HepG2 (cell line): ENCODE data around the gene NPPA. TPM values are rescaled to one million over a fixed set of nuclear protein-coding genes. Genes with fewer than 3 reads are reported as not detected.

Source experiments
- ATAC-seq: fragments of 200-7000 bp; cut with Tn5 transposase; 3 replicates; pipeline ENCODE4 v1.9.1; 2020; ENCODE audit warnings: mild to moderate bottlenecking, moderate library complexity
- BruUV-seq: library from RNA; stranded (reverse); fragments of 400-500 nt; replicated peaks from 2 replicates; lab custom pipeline; 2021; lab: Mats Ljungman, UMichigan
- CTCF ChIA-PET: fragments of 300-600 bp; formaldehyde crosslinking; extraction: SDS; loops from one replicate; lab custom pipeline; 2021; ENCODE audit warnings: low total read pairs, inconsistent platforms, low intra/inter-chr PET ratio; lab: Yijun Ruan, JAX
- POLR2A ChIA-PET: fragments of 350-600 bp; sonication (Branson Sonifier 250); formaldehyde crosslinking; loops from one replicate; lab custom pipeline; 2020; ENCODE audit warnings: antibody characterized with exemption, inconsistent platforms; lab: Yijun Ruan, JAX
- DNase-seq: peaks from one replicate; pipeline ENCODE4 v3.0.0-alpha.2; 2015; ENCODE audit warnings: low spot score
- FAIRE-seq: peaks from 3 replicates; lab custom pipeline; 2011; peaks lifted over from hg19 to GRCh38; lab: Jason Lieb, UNC
- H2AFZ ChIP-seq: one replicate; pipeline ENCODE4 v1.6.1; 2011; ENCODE audit warnings: low read length, inconsistent platforms
- H3K27ac ChIP-seq: fragments of 300-600 bp; 3 replicates; pipeline ENCODE4 v1.8.0; 2011; ENCODE audit warnings: mixed run types, mild to moderate bottlenecking, mixed read lengths, low read length, inconsistent platforms; ENCODE audit not compliant: insufficient read depth; ENCODE audit errors: extremely low read length
- H3K27me3 ChIP-seq, 2 experiments: fragments of 200-600 bp in 1 of 2; 2 replicates in 1 of 2; 3 replicates in 1 of 2; pipeline versions ENCODE4 v1.6.0 to v1.8.0; 2011; ENCODE audit warnings: low read length in 2 of 2, mild to moderate bottlenecking in 2 of 2, moderate library complexity in 2 of 2, inconsistent platforms in 1 of 2; ENCODE audit not compliant: insufficient read depth in 2 of 2, control insufficient read depth in 1 of 2
- H3K36me3 ChIP-seq, 2 experiments: fragments of 200-600 bp in 1 of 2; replicated peaks in 1 of 2; 2 replicates in 1 of 2; 3 replicates in 1 of 2; pipeline versions ENCODE4 v1.5.1 to v1.8.0; 2011; ENCODE audit warnings: low read length in 2 of 2, inconsistent platforms in 1 of 2; ENCODE audit not compliant: insufficient read depth in 2 of 2, control insufficient read depth in 1 of 2
- H3K4me1 ChIP-seq: 2 replicates; pipeline ENCODE4 v1.5.1; 2012; ENCODE audit warnings: low read length, inconsistent platforms; ENCODE audit not compliant: insufficient read depth
- H3K4me2 ChIP-seq: 2 replicates; pipeline ENCODE4 v1.6.0; 2011; ENCODE audit warnings: low read depth, low read length, inconsistent platforms
- H3K4me3 ChIP-seq, 3 experiments: fragments of 200-600 bp in 1 of 3; sonication (generic), shearing (Covaris generic) in 1 of 3; replicated peaks in 1 of 3; 2 replicates each; pipeline ENCODE4 v1.5.1; 2011 to 2016; ENCODE audit warnings: low read length in 3 of 3, inconsistent platforms in 2 of 3, low read depth in 2 of 3, mild to moderate bottlenecking in 2 of 3, control low read depth in 1 of 3, mixed read lengths in 1 of 3; ENCODE audit not compliant: insufficient read depth in 1 of 3
- H3K79me2 ChIP-seq: one replicate; pipeline ENCODE4 v1.6.1; 2011; ENCODE audit warnings: low read length, inconsistent platforms; ENCODE audit not compliant: insufficient read depth
- H3K9ac ChIP-seq: 2 replicates; pipeline ENCODE4 v1.6.0; 2011; ENCODE audit warnings: mild to moderate bottlenecking, low read depth, low read length, inconsistent platforms; ENCODE audit not compliant: insufficient read depth
- H3K9me3 ChIP-seq: 2 replicates; pipeline ENCODE4 v1.5.1; 2012; ENCODE audit warnings: mild to moderate bottlenecking, low read length
- H4K20me1 ChIP-seq: 2 replicates; pipeline ENCODE4 v1.6.0; 2011; ENCODE audit warnings: inconsistent platforms, mild to moderate bottlenecking, low read length, moderate library complexity; ENCODE audit not compliant: insufficient read depth
- HOXA9 ChIP-seq: sonication (generic); formaldehyde crosslinking; IDR thresholded peaks from 2 replicates; pipeline ENCODE4 v1.8.1; 2022; ENCODE audit warnings: missing genetic modification reagents, mild to moderate bottlenecking, moderate library complexity, borderline replicate concordance
- PHF5A ChIP-seq: IDR thresholded peaks from one replicate; pipeline ENCODE4 v1.6.1; 2018; ENCODE audit warnings: low read depth, missing genetic modification reagents; ENCODE audit not compliant: unreplicated experiment
- RBFOX2 ChIP-seq: fragments of 200-400 bp; formaldehyde crosslinking; IDR thresholded peaks from 2 replicates; pipeline ENCODE4 v1.6.1; 2017; ENCODE audit warnings: low read depth, mild to moderate bottlenecking, low read length
- ZMYM4 ChIP-seq: sonication (generic); formaldehyde crosslinking; IDR thresholded peaks from 2 replicates; pipeline ENCODE4 v1.8.1; 2023; ENCODE audit warnings: mild to moderate bottlenecking, missing genetic modification reagents
- ZNF260 ChIP-seq: sonication (generic); formaldehyde crosslinking; IDR thresholded peaks from 2 replicates; pipeline ENCODE4 v1.4.0; 2020; ENCODE audit warnings: missing genetic modification reagents, low read depth, mild to moderate bottlenecking, borderline replicate concordance
- ZNF282 ChIP-seq: fragments of 450-650 bp; IDR thresholded peaks from 2 replicates; pipeline ENCODE4 v1.6.1; 2018; ENCODE audit not compliant: partially characterized antibody
- ZNF768 ChIP-seq: sonication (generic); formaldehyde crosslinking; IDR thresholded peaks from 2 replicates; pipeline ENCODE4 v1.4.0; 2020; ENCODE audit warnings: missing genetic modification reagents
- WGBS: methylation state at CpG from one replicate; pipeline ENCODE4 v1.1.6; 2017; ENCODE audit warnings: low lambda C conversion rate; 5-methylcytosine and 5-hydroxymethylcytosine counted together
- in situ Hi-C: cut with HindIII; loops from 2 replicates; pipeline ENCODE4 v1.10.0; 2017; ENCODE audit warnings: low pct_unique_long_range_greater_than_20kb; ENCODE audit not compliant: extremely low pct_ligation_motif_present
- intact Hi-C: fragments of 100-400 bp; cut with micrococcal nuclease; formaldehyde crosslinking; loops from one replicate; pipeline ENCODE4 v1.10.0; 2022; ENCODE audit not compliant: unreplicated experiment
- polyA plus RNA-seq, 8 experiments: library from polyadenylated mRNA; depleted of rRNA in 3 of 8; stranded (reverse) in 7 of 8; unstranded in 1 of 8; fragments of >200 nt; fragmentation: Illumina TruSeq in 4 of 8; extraction: Trizol in 4 of 8; gene quantifications; 2 replicates each; pipeline versions ENCODE4 v1.2.1 to v1.2.3, GENCODE V29; 2011 to 2016; ENCODE audit warnings: low read depth in 4 of 8, missing spikeins in 1 of 8, mixed read lengths in 1 of 8; ENCODE audit not compliant: insufficient read depth in 1 of 8
- total RNA-seq, 5 experiments: library from RNA; depleted of rRNA; stranded (reverse); fragments of >200 nt; fragmentation: Illumina TruSeq; extraction: Trizol; gene quantifications; 2 replicates each; pipeline ENCODE4 v1.2.3, GENCODE V29; 2016; ENCODE audit warnings: low read depth in 1 of 5
- TF ChIP-seq, protein P1 (sequence below): sonication (generic); formaldehyde crosslinking; IDR thresholded peaks from 2 replicates; pipeline ENCODE4 v1.5.1; 2020; ENCODE audit warnings: mild to moderate bottlenecking, missing genetic modification reagents, moderate library complexity
- TF ChIP-seq, protein P2 (sequence below): sonication (generic); formaldehyde crosslinking; IDR thresholded peaks from 2 replicates; pipeline ENCODE4 v1.4.0; 2020; ENCODE audit warnings: low read depth, missing genetic modification reagents

NPPA gene
- total and polyA plus RNA-seq, 2 of the 13 experiments (the other 11 are each of a cell fraction or from before 2014, with no cell fraction given), result not detected

DNA sequence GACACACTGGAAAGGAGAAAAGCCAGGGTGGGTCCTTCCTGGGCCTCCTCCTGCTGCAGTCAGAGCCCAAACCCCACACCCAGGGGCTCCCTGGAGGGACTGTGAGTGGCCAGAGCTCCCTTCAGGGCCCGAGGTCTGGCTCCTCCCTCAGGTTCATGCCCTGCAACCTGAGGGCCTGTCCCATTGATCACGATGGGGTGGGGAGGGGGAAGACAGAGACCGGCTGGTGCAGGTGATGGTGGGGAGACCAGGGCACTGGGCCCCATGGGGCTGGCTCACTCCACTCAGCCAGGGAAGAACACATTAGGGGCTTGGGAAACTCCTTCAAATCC, 41.3 kb upstream of the NPPA start:
- ChIA-PET POLR2A (interaction anchor here (0.8 kb wide), 1 partner anchor 19 kb away, joined by 3 read pairs; no protein-coding TSS in a partner anchor), CTCF (no interaction called here)
- H3K4me1 ChIP-seq, result peaks cover 67% of the 10 kb centered on the region
- H3K9ac ChIP-seq, result no peak overlapping the region
- peaks cover 0 to 5% of the 10 kb centered on the region in 2 experiments; a peak in 1 of 5 replicates for H3K27me3 ChIP-seq
- H3K9me3 ChIP-seq, result no peaks in the 10 kb centered on the region
- H2AFZ ChIP-seq, result no peak overlapping the region
- intact Hi-C loops (no loop called here), in situ Hi-C loops (no loop called here)
- H3K4me3 ChIP-seq, result no peak overlapping the region
- TF ChIP-seq HOXA9 (CRISPR knock-in tag), result no peak
- TF ChIP-seq, protein P1, sequence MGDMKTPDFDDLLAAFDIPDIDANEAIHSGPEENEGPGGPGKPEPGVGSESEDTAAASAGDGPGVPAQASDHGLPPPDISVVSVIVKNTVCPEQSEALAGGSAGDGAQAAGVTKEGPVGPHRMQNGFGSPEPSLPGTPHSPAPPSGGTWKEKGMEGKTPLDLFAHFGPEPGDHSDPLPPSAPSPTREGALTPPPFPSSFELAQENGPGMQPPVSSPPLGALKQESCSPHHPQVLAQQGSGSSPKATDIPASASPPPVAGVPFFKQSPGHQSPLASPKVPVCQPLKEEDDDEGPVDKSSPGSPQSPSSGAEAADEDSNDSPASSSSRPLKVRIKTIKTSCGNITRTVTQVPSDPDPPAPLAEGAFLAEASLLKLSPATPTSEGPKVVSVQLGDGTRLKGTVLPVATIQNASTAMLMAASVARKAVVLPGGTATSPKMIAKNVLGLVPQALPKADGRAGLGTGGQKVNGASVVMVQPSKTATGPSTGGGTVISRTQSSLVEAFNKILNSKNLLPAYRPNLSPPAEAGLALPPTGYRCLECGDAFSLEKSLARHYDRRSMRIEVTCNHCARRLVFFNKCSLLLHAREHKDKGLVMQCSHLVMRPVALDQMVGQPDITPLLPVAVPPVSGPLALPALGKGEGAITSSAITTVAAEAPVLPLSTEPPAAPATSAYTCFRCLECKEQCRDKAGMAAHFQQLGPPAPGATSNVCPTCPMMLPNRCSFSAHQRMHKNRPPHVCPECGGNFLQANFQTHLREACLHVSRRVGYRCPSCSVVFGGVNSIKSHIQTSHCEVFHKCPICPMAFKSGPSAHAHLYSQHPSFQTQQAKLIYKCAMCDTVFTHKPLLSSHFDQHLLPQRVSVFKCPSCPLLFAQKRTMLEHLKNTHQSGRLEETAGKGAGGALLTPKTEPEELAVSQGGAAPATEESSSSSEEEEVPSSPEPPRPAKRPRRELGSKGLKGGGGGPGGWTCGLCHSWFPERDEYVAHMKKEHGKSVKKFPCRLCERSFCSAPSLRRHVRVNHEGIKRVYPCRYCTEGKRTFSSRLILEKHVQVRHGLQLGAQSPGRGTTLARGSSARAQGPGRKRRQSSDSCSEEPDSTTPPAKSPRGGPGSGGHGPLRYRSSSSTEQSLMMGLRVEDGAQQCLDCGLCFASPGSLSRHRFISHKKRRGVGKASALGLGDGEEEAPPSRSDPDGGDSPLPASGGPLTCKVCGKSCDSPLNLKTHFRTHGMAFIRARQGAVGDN, result peak; percentile 52
- H3K27ac ChIP-seq, result no peak overlapping the region
- no peaks in the 10 kb centered on the region for H3K79me2 ChIP-seq
- ATAC-seq, result no peak; the same call in 1 of the 3 replicates
- H3K4me2 ChIP-seq, result no peak overlapping the region
- no peak for FAIRE-seq
- no peaks in the 10 kb centered on the region for H3K36me3 ChIP-seq
- 30% methylated on average over 2 of the region's 3 CpGs for WGBS
- DNase-seq, result no peak
- no peaks in the 10 kb centered on the region for H4K20me1 ChIP-seq
- no TSS peak for BruUV-seq

DNA sequence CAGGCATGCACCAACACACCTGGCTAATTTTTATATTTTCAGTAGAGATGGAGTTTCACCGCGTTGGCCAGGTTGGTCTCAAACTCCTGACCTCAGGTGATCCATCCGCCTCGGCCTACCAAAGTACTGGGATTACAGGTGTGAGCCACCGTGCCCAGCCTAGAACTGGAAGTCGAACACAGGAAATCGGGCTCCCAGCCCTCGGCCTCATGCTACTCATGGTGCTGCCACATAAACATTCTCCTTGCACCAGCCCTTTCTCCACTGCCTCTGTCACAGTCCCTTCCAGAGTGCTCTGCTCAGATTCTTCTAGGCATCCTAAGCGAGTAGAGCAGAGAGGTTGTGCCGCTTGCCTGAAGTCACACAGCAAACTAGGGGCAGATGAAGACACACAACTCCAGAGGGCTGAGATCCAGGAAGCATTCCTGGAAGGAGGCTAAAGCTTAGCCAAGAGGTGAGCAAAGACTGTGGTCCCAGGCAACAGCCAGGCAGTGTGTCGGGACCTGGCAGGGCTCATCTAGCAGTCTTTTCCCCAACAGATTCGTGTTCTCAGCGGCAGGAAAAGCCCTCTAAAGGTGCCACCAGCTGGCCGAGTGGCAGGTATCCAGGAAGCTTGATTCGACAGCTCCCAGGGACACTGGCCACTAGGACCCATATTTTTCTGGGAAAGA, 40.8 kb upstream of the NPPA start:
- no peak for DNase-seq
- no peak overlapping the region for H3K27ac ChIP-seq
- intact Hi-C loops, result no loop called here
- H3K4me3 ChIP-seq, result no peak overlapping the region
- FAIRE-seq, result no peak
- H3K9me3 ChIP-seq, result no peaks in the 10 kb centered on the region
- peaks cover 0 to 5% of the 10 kb centered on the region in 2 experiments; a peak in 1 of 5 replicates for H3K27me3 ChIP-seq
- ChIA-PET CTCF (no interaction called here), POLR2A (interaction anchor here (0.8 kb wide), 1 partner anchor 19 kb away, joined by 3 read pairs; no protein-coding TSS in a partner anchor)
- peaks cover 65% of the 10 kb centered on the region for H3K4me1 ChIP-seq
- no TSS peak for BruUV-seq
- H2AFZ ChIP-seq, result no peak overlapping the region
- H3K4me2 ChIP-seq, result no peak overlapping the region
- H3K79me2 ChIP-seq, result no peaks in the 10 kb centered on the region
- ATAC-seq, result no peak
- H3K36me3 ChIP-seq, result no peaks in the 10 kb centered on the region
- H4K20me1 ChIP-seq, result no peaks in the 10 kb centered on the region
- no peak overlapping the region for H3K9ac ChIP-seq
- in situ Hi-C loops, result no loop called here
- 59% methylated on average over 9 of the region's 15 CpGs for WGBS
- no peak for TF ChIP-seq RBFOX2
- no peak for TF ChIP-seq PHF5A (CRISPR knock-in tag)
- TF ChIP-seq, protein P2, sequence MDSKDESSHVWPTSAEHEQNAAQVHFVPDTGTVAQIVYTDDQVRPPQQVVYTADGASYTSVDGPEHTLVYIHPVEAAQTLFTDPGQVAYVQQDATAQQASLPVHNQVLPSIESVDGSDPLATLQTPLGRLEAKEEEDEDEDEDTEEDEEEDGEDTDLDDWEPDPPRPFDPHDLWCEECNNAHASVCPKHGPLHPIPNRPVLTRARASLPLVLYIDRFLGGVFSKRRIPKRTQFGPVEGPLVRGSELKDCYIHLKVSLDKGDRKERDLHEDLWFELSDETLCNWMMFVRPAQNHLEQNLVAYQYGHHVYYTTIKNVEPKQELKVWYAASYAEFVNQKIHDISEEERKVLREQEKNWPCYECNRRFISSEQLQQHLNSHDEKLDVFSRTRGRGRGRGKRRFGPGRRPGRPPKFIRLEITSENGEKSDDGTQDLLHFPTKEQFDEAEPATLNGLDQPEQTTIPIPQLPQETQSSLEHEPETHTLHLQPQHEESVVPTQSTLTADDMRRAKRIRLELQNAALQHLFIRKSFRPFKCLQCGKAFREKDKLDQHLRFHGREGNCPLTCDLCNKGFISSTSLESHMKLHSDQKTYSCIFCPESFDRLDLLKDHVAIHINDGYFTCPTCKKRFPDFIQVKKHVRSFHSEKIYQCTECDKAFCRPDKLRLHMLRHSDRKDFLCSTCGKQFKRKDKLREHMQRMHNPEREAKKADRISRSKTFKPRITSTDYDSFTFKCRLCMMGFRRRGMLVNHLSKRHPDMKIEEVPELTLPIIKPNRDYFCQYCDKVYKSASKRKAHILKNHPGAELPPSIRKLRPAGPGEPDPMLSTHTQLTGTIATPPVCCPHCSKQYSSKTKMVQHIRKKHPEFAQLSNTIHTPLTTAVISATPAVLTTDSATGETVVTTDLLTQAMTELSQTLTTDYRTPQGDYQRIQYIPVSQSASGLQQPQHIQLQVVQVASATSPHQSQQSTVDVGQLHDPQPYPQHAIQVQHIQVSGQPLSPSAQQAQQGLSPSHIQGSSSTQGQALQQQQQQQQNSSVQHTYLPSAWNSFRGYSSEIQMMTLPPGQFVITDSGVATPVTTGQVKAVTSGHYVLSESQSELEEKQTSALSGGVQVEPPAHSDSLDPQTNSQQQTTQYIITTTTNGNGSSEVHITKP (CRISPR knock-in tag), result no peak
- peak; percentile 97 for TF ChIP-seq ZNF768
- no peak for TF ChIP-seq ZMYM4 (CRISPR knock-in tag)
- TF ChIP-seq ZNF282, result no peak
- no peak for TF ChIP-seq ZNF260 (CRISPR knock-in tag)
